RWPE1 (cell line): ENCODE results near the gene DUS1L.
A peak's percentile ranks its signal among the peaks of the same experiment; 100 is the strongest.

ENCODE experiments used
- CTCF ChIA-PET: fragments of 350-600 bp; sonication (Branson Sonifier 250); formaldehyde crosslinking; extraction: SDS; loops from one replicate; lab custom pipeline; 2021; lab: Yijun Ruan, JAX
- POLR2A ChIA-PET: fragments of 400-600 bp; formaldehyde crosslinking; extraction: SDS; loops from one replicate; lab custom pipeline; 2020; ENCODE audit warnings: antibody characterized with exemption; ENCODE audit not compliant: low non-redundant PET; lab: Yijun Ruan, JAX
- DNase-seq: peaks from one replicate; pipeline ENCODE4 v3.0.0; 2012; ENCODE audit warnings: low spot score
- H3K27ac ChIP-seq: fragments of 450-650 bp; 2 replicates; pipeline ENCODE4 v1.5.1; 2017
- TF ChIP-seq, protein P1 (sequence below): fragments of 450-650 bp; conservative IDR thresholded peaks from 2 replicates; pipeline ENCODE4 v1.5.1; 2017; ENCODE audit warnings: low read depth, mild to moderate bottlenecking

DUS1L gene

GRCh38 chr17:82021900-82022309 lies 43.7 kb downstream of the DUS1L start:
- H3K27ac ChIP-seq, result peak overlapping the region; percentile 80
- TF ChIP-seq, protein P1, sequence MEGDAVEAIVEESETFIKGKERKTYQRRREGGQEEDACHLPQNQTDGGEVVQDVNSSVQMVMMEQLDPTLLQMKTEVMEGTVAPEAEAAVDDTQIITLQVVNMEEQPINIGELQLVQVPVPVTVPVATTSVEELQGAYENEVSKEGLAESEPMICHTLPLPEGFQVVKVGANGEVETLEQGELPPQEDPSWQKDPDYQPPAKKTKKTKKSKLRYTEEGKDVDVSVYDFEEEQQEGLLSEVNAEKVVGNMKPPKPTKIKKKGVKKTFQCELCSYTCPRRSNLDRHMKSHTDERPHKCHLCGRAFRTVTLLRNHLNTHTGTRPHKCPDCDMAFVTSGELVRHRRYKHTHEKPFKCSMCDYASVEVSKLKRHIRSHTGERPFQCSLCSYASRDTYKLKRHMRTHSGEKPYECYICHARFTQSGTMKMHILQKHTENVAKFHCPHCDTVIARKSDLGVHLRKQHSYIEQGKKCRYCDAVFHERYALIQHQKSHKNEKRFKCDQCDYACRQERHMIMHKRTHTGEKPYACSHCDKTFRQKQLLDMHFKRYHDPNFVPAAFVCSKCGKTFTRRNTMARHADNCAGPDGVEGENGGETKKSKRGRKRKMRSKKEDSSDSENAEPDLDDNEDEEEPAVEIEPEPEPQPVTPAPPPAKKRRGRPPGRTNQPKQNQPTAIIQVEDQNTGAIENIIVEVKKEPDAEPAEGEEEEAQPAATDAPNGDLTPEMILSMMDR, result no peak
- POLR2A ChIA-PET, result interaction anchor here (1.2 kb wide), 1 partner anchor 16 kb away, joined by 4 read pairs; the partner anchor contains the start of gene DCXR
- no peak for DNase-seq
- CTCF ChIA-PET, result interaction anchor here (0.6 to 4.9 kb wide), 4 partner anchors 9 to 71 kb away, joined by 5 to 128 read pairs (median 24); partner anchors contain the start of genes NOTUM and RAC3

GRCh38 chr17:82021107-82021899 lies 44.3 kb downstream of the DUS1L start:
- CTCF ChIA-PET, result interaction anchor here (0.5 to 4.9 kb wide), 13 partner anchors 10 to 91 kb away, joined by 3 to 128 read pairs (median 4); partner anchors contain the start of genes NOTUM and RAC3
- peak overlapping the region; percentile 80 for H3K27ac ChIP-seq
- DNase-seq, result peak; percentile 56
- POLR2A ChIA-PET, result interaction anchor here (0.6 to 2.0 kb wide), 2 partner anchors 62 to 695 kb away, joined by 4 to 7 read pairs; partner anchors contain the start of gene FN3KRP
- TF ChIP-seq, protein P1, result peak; percentile 92

- ChIA-PET POLR2A (interaction anchor here (0.6 to 2.0 kb wide), 2 partner anchors 61 to 696 kb away, joined by 4 to 7 read pairs; partner anchors contain the start of gene FN3KRP), CTCF (interaction anchor here (0.6 to 4.9 kb wide), 13 partner anchors 10 to 102 kb away, joined by 3 to 128 read pairs (median 4); partner anchors contain the start of genes NOTUM and RAC3)
- peak overlapping the region; percentile 80 for H3K27ac ChIP-seq
- TF ChIP-seq, protein P1, result no peak
- no peak for DNase-seq
Measured at GRCh38 chr17:82020572-82021106, 45.0 kb downstream of the DUS1L start.

GRCh38 chr17:82019690-82020571 lies 45.7 kb downstream of the DUS1L start:
- DNase-seq, result no peak
- peak overlapping the region; percentile 80 for H3K27ac ChIP-seq
- CTCF ChIA-PET, result interaction anchor here (0.6 to 4.9 kb wide), 17 partner anchors 10 to 906 kb away, joined by 3 to 128 read pairs (median 4); partner anchors contain the start of genes NOTUM and RAC3
- TF ChIP-seq, protein P1, result peak; percentile 81
- POLR2A ChIA-PET, result interaction anchor here (2.0 kb wide), 1 partner anchor 60 kb away, joined by 4 read pairs; no protein-coding TSS in a partner anchor

DNA sequence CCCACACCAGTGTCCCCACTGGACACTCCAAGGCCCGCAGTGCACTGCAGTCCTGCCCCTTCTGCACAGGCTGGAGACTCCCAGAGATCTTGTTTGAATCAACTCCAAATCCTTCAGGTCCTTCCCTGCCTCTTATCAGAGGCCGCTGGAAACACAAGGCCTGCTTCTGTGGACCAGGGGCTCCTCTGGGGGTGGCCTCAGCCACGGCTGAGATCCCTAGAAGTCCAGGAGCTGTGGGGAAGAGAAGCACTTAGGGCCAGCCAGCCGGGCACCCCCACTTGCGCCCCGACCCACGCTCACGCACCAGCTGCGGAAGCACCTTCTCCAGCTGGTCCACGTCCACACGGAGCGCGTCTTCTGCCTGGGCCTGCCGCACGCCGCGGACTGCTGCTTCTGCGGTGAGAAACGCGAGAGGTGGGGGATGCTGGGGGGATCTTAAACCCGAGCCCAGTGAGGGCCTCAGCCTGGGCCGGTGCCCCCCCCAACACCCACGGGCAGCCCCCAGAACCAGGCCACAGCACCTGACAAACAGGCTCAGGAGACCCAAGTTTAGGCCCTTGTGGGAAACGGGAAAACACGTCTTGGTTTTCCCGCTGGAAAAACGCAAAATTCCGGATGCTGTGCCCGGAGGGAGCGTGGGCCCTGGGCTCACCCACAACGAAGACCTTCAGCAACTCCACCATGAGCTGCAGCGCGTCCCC lies 46.5 kb downstream of the DUS1L start:
- no peak for DNase-seq
- CTCF ChIA-PET, result interaction anchor here (0.7 to 4.9 kb wide), 14 partner anchors 9 to 644 kb away, joined by 3 to 128 read pairs (median 4); partner anchors contain the start of genes NOTUM and RAC3
- TF ChIP-seq, protein P1, result no peak
- POLR2A ChIA-PET, result interaction anchor here (2.0 kb wide), 1 partner anchor 60 kb away, joined by 4 read pairs; no protein-coding TSS in a partner anchor
- peak overlapping the region; percentile 80 for H3K27ac ChIP-seq
